ENCODE measurements around the gene CELF5. TPM values are rescaled to one million over a fixed set of nuclear protein-coding genes. Genes with fewer than 3 reads are reported as not detected.

CELF5 gene
- total RNA-seq, 2 donors from 2014 or later, result 2.6 to 3.5 TPM

DNA sequence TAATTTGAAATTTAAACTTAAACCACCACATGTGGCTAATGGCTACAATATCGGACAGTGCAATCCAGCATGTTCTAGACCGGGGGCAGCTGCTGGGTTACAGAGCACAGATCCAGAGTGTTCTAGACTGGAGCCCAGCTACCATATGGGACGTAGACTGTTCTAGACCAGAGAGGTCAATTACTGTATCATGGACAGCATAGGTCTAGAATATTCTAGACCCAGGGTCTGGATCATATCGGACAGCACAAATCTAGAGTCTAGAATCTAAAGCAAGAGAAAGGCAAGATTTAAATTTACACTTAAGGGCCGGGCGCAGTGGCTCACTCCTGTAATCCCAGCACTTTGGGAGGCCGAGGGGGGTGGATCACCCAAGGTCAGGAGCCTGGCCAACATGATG lies 37.9 kb downstream of the CELF5 start:
- Mint-ChIP-seq H3K27me3 (ENCODE audit: insufficient read depth) (peaks cover 11% of the 10 kb centered on the region), H3K36me3 (ENCODE audit: low read depth) (no peaks in the 10 kb centered on the region), H3K4me3 (no peak overlapping the region), H3K9me3 (peaks cover 14% of the 10 kb centered on the region), H3K4me1 (no peaks in the 10 kb centered on the region), H3K27ac (no peak overlapping the region)
- no peak for DNase-seq
- Histone ChIP-seq H3K27ac (ENCODE audit: low read depth, low read length) (no peak overlapping the region), H3K4me1 (ENCODE audit: control insufficient read depth, insufficient read depth, low read length) (no peaks in the 10 kb centered on the region), H3K36me3 (ENCODE audit: control insufficient read depth, insufficient read depth, low read length) (no peaks in the 10 kb centered on the region), H3K4me3 (ENCODE audit: low read length) (no peak overlapping the region), H3K9me3 (ENCODE audit: control insufficient read depth, low read length) (no peaks in the 10 kb centered on the region), H3K9ac (ENCODE audit: extremely low read depth, low read length, poor library complexity, severe bottlenecking) (no peak overlapping the region), H3K27me3 (ENCODE audit: control insufficient read depth, insufficient read depth, low read length, poor library complexity, severe bottlenecking) (no peaks in the 10 kb centered on the region)
- TF ChIP-seq, protein P1, sequence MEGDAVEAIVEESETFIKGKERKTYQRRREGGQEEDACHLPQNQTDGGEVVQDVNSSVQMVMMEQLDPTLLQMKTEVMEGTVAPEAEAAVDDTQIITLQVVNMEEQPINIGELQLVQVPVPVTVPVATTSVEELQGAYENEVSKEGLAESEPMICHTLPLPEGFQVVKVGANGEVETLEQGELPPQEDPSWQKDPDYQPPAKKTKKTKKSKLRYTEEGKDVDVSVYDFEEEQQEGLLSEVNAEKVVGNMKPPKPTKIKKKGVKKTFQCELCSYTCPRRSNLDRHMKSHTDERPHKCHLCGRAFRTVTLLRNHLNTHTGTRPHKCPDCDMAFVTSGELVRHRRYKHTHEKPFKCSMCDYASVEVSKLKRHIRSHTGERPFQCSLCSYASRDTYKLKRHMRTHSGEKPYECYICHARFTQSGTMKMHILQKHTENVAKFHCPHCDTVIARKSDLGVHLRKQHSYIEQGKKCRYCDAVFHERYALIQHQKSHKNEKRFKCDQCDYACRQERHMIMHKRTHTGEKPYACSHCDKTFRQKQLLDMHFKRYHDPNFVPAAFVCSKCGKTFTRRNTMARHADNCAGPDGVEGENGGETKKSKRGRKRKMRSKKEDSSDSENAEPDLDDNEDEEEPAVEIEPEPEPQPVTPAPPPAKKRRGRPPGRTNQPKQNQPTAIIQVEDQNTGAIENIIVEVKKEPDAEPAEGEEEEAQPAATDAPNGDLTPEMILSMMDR (conservative IDR thresholded peaks at IDR 0.05), result no peak
- 91 to 95% methylated on average over 7 of the region's 7 CpGs for WGBS, 2 experiments (ENCODE audit: insufficient coverage in 1 of 2, insufficient read length in 1 of 2)

DNA sequence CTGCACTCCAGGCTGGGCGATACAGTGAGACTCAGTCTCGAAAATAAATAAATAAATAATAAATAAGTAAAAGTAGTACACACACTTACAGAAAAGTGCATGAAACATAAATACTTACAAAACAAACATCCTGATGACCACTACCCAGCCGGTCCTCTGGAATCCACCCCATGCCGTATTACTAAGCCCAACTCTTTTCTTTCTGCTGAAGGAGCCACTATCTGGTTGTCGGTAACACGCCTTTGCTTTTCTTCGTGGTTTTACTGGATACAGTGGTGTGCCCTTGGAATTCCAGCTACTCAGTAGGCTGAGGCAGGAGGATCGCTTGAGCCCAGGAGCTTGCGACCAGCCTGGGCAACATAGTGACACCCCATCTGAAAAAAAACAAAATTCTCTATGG lies 39.4 kb downstream of the CELF5 start:
- Histone ChIP-seq H3K9ac (ENCODE audit: extremely low read depth, low read length, poor library complexity, severe bottlenecking) (no peak overlapping the region), H3K27ac (ENCODE audit: low read depth, low read length) (no peak overlapping the region), H3K4me1 (ENCODE audit: control insufficient read depth, insufficient read depth, low read length) (no peaks in the 10 kb centered on the region), H3K36me3 (ENCODE audit: control insufficient read depth, insufficient read depth, low read length) (no peaks in the 10 kb centered on the region), H3K9me3 (ENCODE audit: control insufficient read depth, low read length) (no peaks in the 10 kb centered on the region), H3K27me3 (ENCODE audit: control insufficient read depth, insufficient read depth, low read length, poor library complexity, severe bottlenecking) (no peaks in the 10 kb centered on the region), H3K4me3 (ENCODE audit: low read length) (no peak overlapping the region)
- DNase-seq, result no peak
- TF ChIP-seq, protein P1 (conservative IDR thresholded peaks at IDR 0.05), result no peak
- Mint-ChIP-seq H3K36me3 (ENCODE audit: low read depth) (no peaks in the 10 kb centered on the region), H3K4me1 (no peaks in the 10 kb centered on the region), H3K4me3 (no peak overlapping the region), H3K9me3 (peaks cover 14% of the 10 kb centered on the region), H3K27me3 (ENCODE audit: insufficient read depth) (peaks cover 22% of the 10 kb centered on the region), H3K27ac (no peak overlapping the region)
- WGBS, 2 experiments (ENCODE audit: insufficient coverage in 1 of 2, insufficient read length in 1 of 2), result 87 to 90% methylated on average over 5 to 7 of the region's 9 CpGs

DNA sequence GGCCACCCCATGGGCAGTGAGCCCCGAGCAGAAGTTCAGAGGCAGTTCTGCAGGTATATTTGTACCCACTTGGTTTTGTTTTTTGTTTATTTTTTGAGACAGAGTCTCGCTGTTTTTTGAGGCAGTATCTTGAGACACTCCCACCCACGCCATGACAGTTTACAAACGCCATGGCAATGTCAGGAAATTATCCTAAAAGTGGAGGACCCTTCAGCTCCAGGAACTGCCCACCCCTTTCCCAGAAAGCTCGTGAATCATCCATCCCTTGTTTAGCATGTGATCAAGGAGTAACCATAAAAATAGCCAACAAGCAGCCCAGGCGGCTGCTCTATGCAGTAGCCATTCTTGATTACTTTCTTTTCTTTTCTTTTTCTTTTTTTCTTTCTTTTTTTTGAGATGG lies 41.0 kb downstream of the CELF5 start:
- no peaks in the 10 kb centered on the region for H3K4me1 Mint-ChIP-seq
- H3K9me3 ChIP-seq (ENCODE audit: control insufficient read depth, low read length), result no peaks in the 10 kb centered on the region
- peaks cover 8% of the 10 kb centered on the region for H3K27me3 ChIP-seq (ENCODE audit: control insufficient read depth, insufficient read depth, low read length, poor library complexity, severe bottlenecking)
- no peaks in the 10 kb centered on the region for H3K36me3 Mint-ChIP-seq (ENCODE audit: low read depth)
- DNase-seq, result no peak
- H3K4me3 ChIP-seq (ENCODE audit: low read length), result no peak overlapping the region
- 86 to 87% methylated on average over 4 to 6 of the region's 6 CpGs for WGBS, 2 experiments (ENCODE audit: insufficient coverage in 1 of 2, insufficient read length in 1 of 2)
- TF ChIP-seq, protein P1 (conservative IDR thresholded peaks at IDR 0.05), result no peak
- H3K9ac ChIP-seq (ENCODE audit: extremely low read depth, low read length, poor library complexity, severe bottlenecking), result no peak overlapping the region
- no peaks in the 10 kb centered on the region for H3K36me3 ChIP-seq (ENCODE audit: control insufficient read depth, insufficient read depth, low read length)
- peaks cover 14% of the 10 kb centered on the region for H3K9me3 Mint-ChIP-seq
- H3K27ac ChIP-seq (ENCODE audit: low read depth, low read length), result no peak overlapping the region
- H3K4me3 Mint-ChIP-seq, result no peak overlapping the region
- H3K4me1 ChIP-seq (ENCODE audit: control insufficient read depth, insufficient read depth, low read length), result no peaks in the 10 kb centered on the region
- H3K27ac Mint-ChIP-seq, result no peak overlapping the region
- peaks cover 33% of the 10 kb centered on the region for H3K27me3 Mint-ChIP-seq (ENCODE audit: insufficient read depth)

Data from endodermal cell (in vitro differentiated cells).